Measurements from ENCODE around the gene UGT1A10.

- TF ChIP-seq CTCF (IDR thresholded peaks at IDR 0.05), result no peak
- TF ChIP-seq EZH2 (IDR thresholded peaks at IDR 0.05; ENCODE audit: borderline replicate concordance, insufficient read depth, low read depth, low read length, poor library complexity, severe bottlenecking), result no peak
Observed at GRCh38 chr2:233706720-233707119, 70.5 kb downstream of the UGT1A10 start.
